NAMALWA (cell line): ENCODE measurements around the gene NF1.
A peak's percentile ranks its signal among the peaks of the same experiment; 100 is the strongest.

Experiments used
- DNase-seq: peaks from one replicate; pipeline ENCODE4 v3.0.0-alpha.2; 2015; ENCODE audit warnings: low spot score

The NF1 gene

GRCh38 chr17:31408586-31408985 lies 313.8 kb downstream of the NF1 start:
- no peak for DNase-seq

DNA sequence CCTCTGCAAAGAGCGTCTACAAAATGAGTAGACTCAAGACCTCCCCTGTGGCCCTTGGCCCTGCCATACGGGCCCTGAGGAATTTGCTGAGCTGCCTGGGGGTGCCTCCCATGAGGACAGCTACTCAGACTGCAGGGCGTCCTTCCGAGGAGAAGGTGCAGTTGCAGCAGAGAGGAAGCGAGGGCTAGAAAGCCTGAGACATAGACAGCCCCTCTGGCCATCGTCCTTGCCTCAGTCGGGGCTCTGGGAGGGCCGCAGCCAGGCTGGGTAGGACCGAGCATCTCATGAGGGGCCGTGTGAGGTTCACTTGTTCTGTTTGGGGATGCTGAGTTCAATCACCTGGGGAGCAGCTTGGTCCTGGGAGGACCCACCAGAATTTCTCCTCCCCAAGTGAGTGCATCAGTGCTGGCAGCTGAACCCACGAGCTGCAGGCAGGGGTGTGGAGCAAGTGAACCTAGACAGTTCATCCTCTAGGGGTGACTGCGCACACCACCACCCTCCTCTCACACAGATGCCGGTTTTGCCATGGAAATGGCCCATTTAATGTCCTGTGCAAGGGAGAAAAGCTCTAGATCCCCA lies 317.0 kb downstream of the NF1 start:
- DNase-seq, result no peak

GRCh38 chr17:31412511-31412910 lies 317.7 kb downstream of the NF1 start:
- no peak for DNase-seq

- DNase-seq, result no peak
Measured at GRCh38 chr17:31413081-31413799, 318.5 kb downstream of the NF1 start.

GRCh38 chr17:31413874-31414549 lies 319.2 kb downstream of the NF1 start:
- DNase-seq, result no peak

DNA sequence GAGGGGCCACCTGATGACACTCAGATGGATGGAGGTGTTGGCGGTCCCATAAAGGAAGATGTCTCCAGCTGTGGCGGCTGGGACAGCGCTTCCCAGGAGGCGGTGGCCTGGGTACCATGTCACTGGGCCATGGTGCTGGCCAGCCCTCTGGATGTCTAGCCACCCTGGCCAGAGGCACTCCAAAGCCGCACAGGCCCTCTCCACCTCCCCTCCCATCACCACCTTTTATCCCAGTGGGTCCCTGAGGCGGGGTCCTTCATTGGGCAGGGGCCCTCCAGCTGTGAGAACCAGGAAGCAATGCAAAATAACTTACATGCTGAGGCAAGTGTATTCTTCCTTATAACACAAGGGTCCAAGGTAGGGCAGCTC lies 319.8 kb downstream of the NF1 start:
- DNase-seq, result no peak

- peak; percentile 37 for DNase-seq
Measured at GRCh38 chr17:31415004-31415454, 320.3 kb downstream of the NF1 start.

DNA sequence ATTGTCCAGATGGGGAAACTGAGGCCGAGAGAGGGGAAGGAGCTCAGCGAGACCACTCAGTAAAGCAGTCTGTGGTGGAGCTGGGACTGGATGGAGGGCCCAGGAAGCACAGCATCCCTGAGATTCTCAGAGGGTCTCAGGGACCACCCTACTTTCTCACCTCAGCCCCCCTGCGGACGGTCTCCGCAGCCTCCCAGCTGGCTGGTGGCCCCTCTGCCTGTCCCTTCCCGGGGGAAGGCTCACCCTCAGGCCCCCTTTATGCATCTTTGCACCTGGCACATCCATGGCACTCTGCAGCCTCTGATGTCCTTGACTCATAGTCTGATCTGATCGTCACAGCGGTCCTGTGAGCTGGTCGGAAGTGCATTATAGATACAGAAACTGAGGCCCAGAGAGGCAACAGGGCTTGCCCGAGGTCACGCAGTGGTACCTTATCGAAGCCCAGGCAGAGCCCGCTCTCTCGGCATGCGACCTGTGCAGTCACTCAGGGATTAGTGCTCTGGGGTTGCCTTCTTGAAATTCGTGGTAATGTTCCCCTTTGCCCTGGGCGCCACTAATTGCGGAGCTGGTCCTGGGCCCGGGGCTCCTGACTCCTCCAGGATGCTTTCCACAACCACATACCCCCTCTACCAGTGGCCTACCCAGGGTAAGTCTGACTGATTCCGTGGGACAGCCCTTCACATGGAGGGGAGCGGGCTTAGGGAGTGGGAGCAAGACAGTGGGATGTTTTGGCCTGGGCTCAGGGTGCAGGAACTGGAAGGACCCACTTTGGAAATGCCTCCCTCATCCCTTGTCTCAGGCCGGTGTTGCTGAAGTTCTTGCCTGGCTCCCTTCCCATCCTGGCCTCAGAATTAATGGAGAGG lies 321.1 kb downstream of the NF1 start:
- no peak for DNase-seq

DNA sequence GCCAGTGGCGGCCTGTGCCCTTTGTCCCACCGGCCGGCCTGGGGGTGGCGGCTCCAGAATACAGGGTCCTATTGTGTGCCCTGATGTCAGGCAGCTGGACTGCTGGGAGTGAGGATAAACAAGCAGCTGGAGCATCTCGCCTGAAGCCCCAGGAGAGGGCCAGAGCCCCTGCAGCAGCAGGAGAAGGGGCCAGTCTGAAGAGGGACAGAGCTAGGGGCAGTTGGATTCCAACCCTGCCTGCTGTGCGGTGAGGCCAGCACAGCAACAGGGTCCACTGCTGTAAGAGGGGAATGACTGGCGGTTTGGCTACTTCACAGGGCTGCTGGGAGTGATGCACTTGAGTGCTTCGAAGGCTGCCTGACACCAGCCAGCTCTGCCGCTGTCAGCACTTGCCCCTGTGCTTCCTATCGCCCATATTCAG lies 321.7 kb downstream of the NF1 start:
- DNase-seq, result no peak

DNA sequence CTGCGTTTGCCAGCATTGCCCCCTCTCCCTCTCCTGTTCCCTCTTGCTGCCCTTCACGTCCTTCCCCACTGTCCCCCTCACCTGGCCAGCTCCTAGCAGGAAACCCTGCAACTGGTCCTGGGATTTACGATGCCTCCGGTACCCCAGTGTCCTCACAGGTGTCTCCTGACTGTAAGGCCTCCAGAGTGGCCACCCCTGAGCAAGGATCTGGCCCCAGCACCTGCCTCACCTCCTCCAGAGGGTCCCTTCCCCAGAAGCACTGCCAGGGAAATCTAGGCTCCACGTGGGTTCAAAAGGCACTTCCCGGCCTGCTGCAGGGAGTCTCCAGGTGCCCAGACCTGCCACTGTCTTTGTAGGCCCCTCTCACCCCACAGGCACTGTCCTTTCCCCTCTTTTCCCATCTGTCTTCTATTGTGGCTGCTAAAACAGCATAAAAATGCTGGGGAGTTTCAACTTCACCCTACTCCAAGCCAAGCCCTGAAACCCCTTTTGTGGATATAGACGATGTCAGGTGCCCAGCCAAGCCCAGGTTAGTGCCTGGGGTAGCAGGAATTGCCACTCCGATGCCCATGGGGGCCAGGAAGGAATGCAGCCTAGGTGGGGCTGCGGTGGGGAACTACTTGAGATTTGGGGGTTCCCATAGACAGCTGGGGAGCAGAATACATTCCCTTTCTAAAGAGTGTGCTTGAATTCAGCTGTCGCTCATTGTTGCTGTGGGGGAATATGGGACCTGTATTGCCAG lies 322.4 kb downstream of the NF1 start:
- no peak for DNase-seq

GRCh38 chr17:31418773-31419350 lies 324.1 kb downstream of the NF1 start:
- DNase-seq, result no peak

- no peak for DNase-seq
Measured at GRCh38 chr17:31422443-31422842, 327.7 kb downstream of the NF1 start.

DNA sequence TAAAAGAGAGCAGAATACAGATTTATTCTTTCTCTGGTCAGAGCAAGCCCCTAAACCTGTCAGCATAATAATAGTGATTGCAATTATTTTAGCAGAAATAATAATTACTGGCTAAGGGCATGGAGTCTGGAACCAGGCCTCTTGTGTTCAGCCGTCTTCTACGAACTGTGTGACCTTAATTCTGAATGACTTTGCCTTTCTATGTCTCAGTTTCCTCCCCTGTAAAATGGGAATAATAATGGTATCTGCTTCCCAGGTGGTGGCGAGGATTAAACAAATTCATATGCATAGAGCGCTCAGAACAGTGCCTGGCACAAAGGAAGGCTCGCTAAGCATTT lies 330.1 kb downstream of the NF1 start:
- no peak for DNase-seq

DNA sequence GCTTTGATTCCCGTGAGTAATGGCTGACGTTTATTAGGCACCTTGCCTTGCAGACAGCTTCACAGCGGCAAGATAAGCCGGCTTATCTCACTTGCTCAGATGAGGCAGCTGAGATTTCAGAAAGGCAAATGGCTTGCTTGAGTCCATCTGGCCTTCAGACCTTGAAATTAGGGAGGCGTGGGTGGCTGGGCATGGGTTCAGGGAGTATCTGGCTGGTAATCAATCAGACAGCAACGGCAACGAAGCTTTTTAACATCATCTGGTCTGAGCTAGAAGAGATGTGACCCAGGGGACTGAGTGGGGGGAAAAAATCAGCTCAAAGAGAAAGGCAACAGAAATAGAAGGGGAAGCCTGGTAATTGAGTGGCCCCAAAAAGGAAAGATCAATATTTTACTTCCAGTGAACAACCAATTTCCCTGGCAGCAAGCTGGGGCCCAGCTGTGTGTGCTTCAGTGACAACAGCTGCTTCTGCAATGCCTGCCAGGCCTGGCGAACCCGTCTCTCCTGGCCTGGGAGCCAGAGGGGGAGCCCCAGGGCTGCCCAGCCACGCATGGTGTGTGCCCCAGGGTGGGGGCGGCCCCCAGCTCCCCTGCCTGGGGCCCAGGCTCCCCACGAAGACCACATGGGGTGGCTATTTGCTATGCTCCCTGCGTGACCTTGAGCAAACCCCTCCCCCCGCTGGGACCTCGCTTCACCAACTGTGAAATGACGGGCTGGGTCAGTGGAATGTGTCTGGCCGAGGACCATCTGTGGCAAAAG lies 330.7 kb downstream of the NF1 start:
- DNase-seq, result no peak
